Subcutaneous adipose tissue (tissue), 4 donors: Measurements from ENCODE around the gene DAPK1. TPM values are rescaled to one million over a fixed set of nuclear protein-coding genes. Genes with fewer than 3 reads are reported as not detected.

ENCODE experiments used
- total RNA-seq, 4 donors: library from RNA; depleted of rRNA; stranded (reverse); fragments of >200 nt; gene quantifications; one replicate each; pipeline ENCODE4 v1.1.0, GENCODE V29; 2016
- TF ChIP-seq, protein P1 (sequence below): fragments of 450-650 bp; IDR thresholded peaks from one replicate; pipeline ENCODE4 v1.5.1; 2016; ENCODE audit warnings: low read depth, mild to moderate bottlenecking, control low read depth, antibody characterized with exemption, moderate library complexity

DAPK1 gene
- total RNA-seq, 4 donors from 2014 or later = 29.5 to 63.2 (median 43.4) TPM

DNA sequence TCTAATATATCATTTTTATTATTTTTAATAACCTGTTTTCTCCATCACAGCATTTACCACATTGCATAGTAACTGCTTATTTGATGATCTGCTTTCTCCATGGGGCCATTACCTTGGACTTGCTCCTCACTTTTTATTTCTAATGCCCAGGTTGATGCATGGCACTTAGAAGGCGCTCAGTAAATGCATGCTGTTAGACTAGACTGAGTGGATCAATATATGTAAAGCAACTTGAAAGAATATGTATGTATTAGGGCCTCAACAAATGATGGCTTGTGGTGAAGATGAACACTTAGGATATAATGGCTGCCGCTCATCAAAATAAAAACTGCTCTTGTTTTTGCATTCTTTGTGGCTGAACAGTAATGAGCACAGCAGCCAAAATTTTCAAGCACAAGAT, 5.8 kb downstream of the DAPK1 start:
- TF ChIP-seq, protein P1, sequence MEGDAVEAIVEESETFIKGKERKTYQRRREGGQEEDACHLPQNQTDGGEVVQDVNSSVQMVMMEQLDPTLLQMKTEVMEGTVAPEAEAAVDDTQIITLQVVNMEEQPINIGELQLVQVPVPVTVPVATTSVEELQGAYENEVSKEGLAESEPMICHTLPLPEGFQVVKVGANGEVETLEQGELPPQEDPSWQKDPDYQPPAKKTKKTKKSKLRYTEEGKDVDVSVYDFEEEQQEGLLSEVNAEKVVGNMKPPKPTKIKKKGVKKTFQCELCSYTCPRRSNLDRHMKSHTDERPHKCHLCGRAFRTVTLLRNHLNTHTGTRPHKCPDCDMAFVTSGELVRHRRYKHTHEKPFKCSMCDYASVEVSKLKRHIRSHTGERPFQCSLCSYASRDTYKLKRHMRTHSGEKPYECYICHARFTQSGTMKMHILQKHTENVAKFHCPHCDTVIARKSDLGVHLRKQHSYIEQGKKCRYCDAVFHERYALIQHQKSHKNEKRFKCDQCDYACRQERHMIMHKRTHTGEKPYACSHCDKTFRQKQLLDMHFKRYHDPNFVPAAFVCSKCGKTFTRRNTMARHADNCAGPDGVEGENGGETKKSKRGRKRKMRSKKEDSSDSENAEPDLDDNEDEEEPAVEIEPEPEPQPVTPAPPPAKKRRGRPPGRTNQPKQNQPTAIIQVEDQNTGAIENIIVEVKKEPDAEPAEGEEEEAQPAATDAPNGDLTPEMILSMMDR = no peak

DNA sequence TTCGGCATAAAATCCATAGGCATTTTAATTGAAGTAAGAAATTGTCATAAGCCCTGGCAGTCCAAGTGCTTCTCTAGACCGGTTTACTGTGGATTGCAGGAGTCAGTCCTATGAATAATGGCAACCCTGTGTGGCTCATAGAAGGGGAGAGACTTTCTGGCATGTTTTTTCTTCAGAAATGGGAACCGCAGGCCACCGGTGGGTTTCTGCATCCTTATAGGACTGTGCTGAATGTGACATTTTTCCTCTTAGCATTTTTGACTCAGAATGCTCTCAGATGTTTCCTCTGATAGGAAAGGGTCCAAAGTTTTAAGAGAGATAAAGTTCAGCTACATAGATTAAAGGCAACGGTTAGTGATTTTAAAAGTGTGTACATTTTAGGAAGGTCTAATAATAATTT, 6.3 kb downstream of the DAPK1 start:
- TF ChIP-seq, protein P1 = no peak

DNA sequence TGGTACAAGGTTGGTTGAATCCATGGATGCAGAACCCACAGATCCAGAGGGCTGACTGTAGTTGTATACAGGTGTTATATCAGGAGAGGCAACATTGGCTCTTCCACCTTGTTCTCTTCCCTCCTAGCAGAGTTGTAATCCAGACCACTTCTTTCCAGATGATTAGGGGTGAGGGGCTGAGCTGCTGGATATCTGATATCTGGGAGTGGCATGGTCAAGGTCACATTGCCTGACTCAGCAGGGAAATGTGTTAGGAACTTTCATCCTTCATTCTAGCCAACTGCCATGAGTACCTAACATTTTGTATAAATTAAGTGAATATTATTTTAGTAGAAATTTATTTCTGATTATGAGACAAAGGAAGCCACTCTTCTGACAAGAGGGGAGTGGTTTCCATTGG, 7.3 kb downstream of the DAPK1 start:
- TF ChIP-seq, protein P1 = no peak

GRCh38 chr9:87505869-87506678, 8.4 kb downstream of the DAPK1 start:
- TF ChIP-seq, protein P1 = no peak

- TF ChIP-seq, protein P1 = no peak
Measured at GRCh38 chr9:87507576-87507975, 9.9 kb downstream of the DAPK1 start.

DNA sequence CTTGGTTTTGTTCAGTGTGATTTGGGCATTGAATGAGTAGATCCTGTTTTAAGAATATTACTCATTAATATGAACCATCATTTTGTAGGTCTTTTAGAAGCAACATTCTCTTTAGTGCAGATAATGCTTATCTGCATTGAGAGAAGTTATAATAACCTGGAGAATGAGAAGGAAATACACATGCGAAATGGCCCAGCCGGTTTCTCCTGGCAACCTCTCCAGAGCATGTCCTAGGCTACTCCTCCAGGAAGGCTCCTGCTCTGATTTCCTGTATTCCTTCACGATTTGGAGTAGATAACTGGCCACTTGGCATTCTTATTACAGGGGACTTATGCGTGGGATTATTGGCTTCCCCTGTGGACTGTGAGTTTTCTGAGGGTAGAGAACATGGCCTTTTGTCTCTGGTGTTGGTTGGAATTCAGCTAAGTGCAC, 12.6 kb downstream of the DAPK1 start:
- TF ChIP-seq, protein P1 = no peak

- TF ChIP-seq, protein P1 = no peak
Measured at GRCh38 chr9:87512311-87512710, 14.6 kb downstream of the DAPK1 start.
